GM23248 (cell line): ENCODE results near the gene TAF8.

Source experiments
- EZH2 ChIP-seq: fragments of 200-600 bp; sonication (generic); IDR thresholded peaks from 2 replicates; pipeline ENCODE4 v1.6.1; 2018; ENCODE audit warnings: antibody characterized with exemption, mild to moderate bottlenecking; ENCODE audit not compliant: insufficient read depth, poor library complexity, severe bottlenecking
- EZH2phosphoT487 ChIP-seq: fragments of 200-600 bp; sonication (generic); IDR thresholded peaks from 2 replicates; pipeline ENCODE4 v1.6.1; 2018; ENCODE audit warnings: antibody characterized with exemption, moderate library complexity, mild to moderate bottlenecking, low read depth; ENCODE audit not compliant: insufficient read depth

GRCh38 chr6:42078386-42078785 lies 28.1 kb downstream of the TAF8 start:
- no peak for TF ChIP-seq EZH2phosphoT487
- TF ChIP-seq EZH2 = no peak
